Upper lobe of left lung (tissue), 6 donors: Measurements from ENCODE around the gene KMT2E. TPM values are rescaled to one million over a fixed set of nuclear protein-coding genes. Genes with fewer than 3 reads are reported as not detected.

Experiments used
- ATAC-seq, 2 donors: fragments of 200-7000 bp; cut with Tn5 transposase; one replicate each; pipeline ENCODE4 v1.9.1; 2022; ENCODE audit warnings: mild to moderate bottlenecking in 2 of 2, moderate library complexity in 2 of 2; ENCODE audit not compliant: low FRiP score in 2 of 2
- DNase-seq, 2 donors: peaks; one replicate each; pipeline ENCODE4 v3.0.0-alpha.2; 2019 to 2020
- H3K27ac ChIP-seq, 4 donors: fragments of 200-600 bp; sonication (generic); one replicate each; pipeline ENCODE4 v1.5.1; 2016 to 2019
- H3K27me3 ChIP-seq, 4 donors: fragments of 200-600 bp; sonication (generic); one replicate each; pipeline ENCODE4 v1.5.1; 2017 to 2019
- H3K36me3 ChIP-seq, 4 donors: fragments of 200-600 bp; sonication (generic); one replicate each; pipeline ENCODE4 v1.5.1; 2016 to 2019
- H3K4me1 ChIP-seq, 4 donors: fragments of 200-600 bp; sonication (generic); one replicate each; pipeline ENCODE4 v1.5.1; 2018 to 2019
- H3K4me3 ChIP-seq, 4 donors: fragments of 200-600 bp; sonication (generic); one replicate each; pipeline ENCODE4 v1.5.1; 2017 to 2019; ENCODE audit warnings: mild to moderate bottlenecking in 2 of 4, moderate library complexity in 1 of 4
- H3K9me3 ChIP-seq, 4 donors: fragments of 200-600 bp; sonication (generic); one replicate each; pipeline ENCODE4 v1.5.1; 2018 to 2019
- CTCF ChIP-seq, 6 experiments: fragments of 450-650 bp in 4 of 6; fragments of 200-600 bp in 2 of 6; sonication (generic) in 2 of 6; IDR thresholded peaks; one replicate each; pipeline ENCODE4 v1.5.1; 2016 to 2019; ENCODE audit warnings: antibody characterized with exemption in 6 of 6
- EP300 ChIP-seq, 4 donors: sonication (generic); formaldehyde crosslinking; IDR thresholded peaks; one replicate each; pipeline ENCODE4 v1.5.1; 2017; ENCODE audit warnings: antibody characterized with exemption in 4 of 4, control low read depth in 2 of 4
- POLR2A ChIP-seq, 4 donors: fragments of 450-650 bp; IDR thresholded peaks; one replicate each; pipeline ENCODE4 v1.5.1; 2016 to 2017; ENCODE audit warnings: antibody characterized with exemption in 4 of 4, mild to moderate bottlenecking in 2 of 4
- POLR2AphosphoS5 ChIP-seq, 2 donors: sonication (generic); formaldehyde crosslinking; IDR thresholded peaks; one replicate each; pipeline ENCODE4 v1.5.1; 2017; ENCODE audit warnings: antibody characterized with exemption in 2 of 2
- WGBS, 2 donors: methylation state at CpG; one replicate each; pipeline ENCODE4 v1.1.5; 2017 to 2018; 5-methylcytosine and 5-hydroxymethylcytosine counted together
- total RNA-seq, 6 donors: library from RNA; depleted of rRNA in 4 of 6; stranded (reverse); fragments of >200 nt in 4 of 6; gene quantifications; one replicate each; pipeline versions ENCODE4 v1.1.0 to v1.2.1, GENCODE V29; 2016 to 2021
- donor health status: DM: no; HTN: no; CAD: no; lungs with moderate emphysema.
- donor health status: DM: no; HTN: yes; CAD: no; lungs with severe emphysema.

KMT2E gene
- total RNA-seq, 6 donors from 2014 or later: 77.3 to 182 (median 105) TPM

GRCh38 chr7:105132335-105132734, 118.3 kb downstream of the KMT2E start:
- Histone ChIP-seq H3K4me1 (peaks cover 0 to 8% (median 0%) of the 10 kb centered on the region in 4 donors), H3K27me3 (no peaks in the 10 kb centered on the region), H3K36me3 (peaks cover 3 to 35% (median 17%) of the 10 kb centered on the region in 4 donors), H3K9me3 (no peaks in the 10 kb centered on the region), H3K27ac (no peak overlapping the region), H3K4me3 (no peak overlapping the region)
- WGBS, 2 donors: 97 to 100% methylated on average over 1 to 5 of the region's 5 CpGs
- ATAC-seq (no peak), DNase-seq (no peak)
- TF ChIP-seq POLR2AphosphoS5 (IDR thresholded peaks at IDR 0.05) (no peak), POLR2A (IDR thresholded peaks at IDR 0.05) (no peak), CTCF (IDR thresholded peaks at IDR 0.05) (no peak), EP300 (IDR thresholded peaks at IDR 0.05) (no peak)

- H3K36me3 ChIP-seq: peaks cover 3 to 35% (median 17%) of the 10 kb centered on the region in 4 donors
- 94 to 95% methylated on average over 10 of the region's 10 CpGs for WGBS, 2 donors
- H3K27me3 ChIP-seq: no peaks in the 10 kb centered on the region
- ATAC-seq: no peak
- H3K4me1 ChIP-seq: peaks cover 0 to 8% (median 0%) of the 10 kb centered on the region in 4 donors
- no peak overlapping the region for H3K4me3 ChIP-seq
- TF ChIP-seq POLR2A (IDR thresholded peaks at IDR 0.05) (no peak), EP300 (IDR thresholded peaks at IDR 0.05) (no peak), POLR2AphosphoS5 (IDR thresholded peaks at IDR 0.05) (no peak), CTCF (IDR thresholded peaks at IDR 0.05) (no peak)
- H3K27ac ChIP-seq: no peak overlapping the region
- no peak for DNase-seq
- no peaks in the 10 kb centered on the region for H3K9me3 ChIP-seq
Observed at GRCh38 chr7:105132835-105133234, 118.8 kb downstream of the KMT2E start.

GRCh38 chr7:105133358-105133757, 119.4 kb downstream of the KMT2E start:
- WGBS, 2 donors: 96 to 98% methylated on average over 7 of the region's 7 CpGs
- Histone ChIP-seq H3K27me3 (no peaks in the 10 kb centered on the region), H3K9me3 (no peaks in the 10 kb centered on the region), H3K4me3 (no peak overlapping the region), H3K27ac (no peak overlapping the region), H3K4me1 (peaks cover 0 to 8% (median 0%) of the 10 kb centered on the region in 4 donors), H3K36me3 (peaks cover 4 to 38% (median 18%) of the 10 kb centered on the region in 4 donors)
- DNase-seq (no peak), ATAC-seq (no peak)
- no peak for TF ChIP-seq POLR2AphosphoS5 (IDR thresholded peaks at IDR 0.05)
- no peak for TF ChIP-seq POLR2A (IDR thresholded peaks at IDR 0.05)

- no peak for TF ChIP-seq EP300 (IDR thresholded peaks at IDR 0.05)
- no peak for TF ChIP-seq POLR2A (IDR thresholded peaks at IDR 0.05)
- no peak for TF ChIP-seq CTCF (IDR thresholded peaks at IDR 0.05)
- TF ChIP-seq POLR2AphosphoS5 (IDR thresholded peaks at IDR 0.05): no peak
- H3K27ac ChIP-seq: no peak overlapping the region
- no peak for DNase-seq
- H3K4me3 ChIP-seq: no peak overlapping the region
- 76 to 79% methylated on average over 9 of the region's 9 CpGs for WGBS, 2 donors
- H3K4me1 ChIP-seq: peaks cover 0 to 8% (median 0%) of the 10 kb centered on the region in 4 donors
- no peaks in the 10 kb centered on the region for H3K27me3 ChIP-seq
- H3K36me3 ChIP-seq: peaks cover 4 to 46% (median 15%) of the 10 kb centered on the region in 4 donors
- no peak for ATAC-seq
- no peaks in the 10 kb centered on the region for H3K9me3 ChIP-seq
Observed at GRCh38 chr7:105133986-105134655, 120.1 kb downstream of the KMT2E start.

- Histone ChIP-seq H3K27ac (no peak overlapping the region), H3K36me3 (peaks cover 4 to 43% (median 19%) of the 10 kb centered on the region in 4 donors), H3K27me3 (no peaks in the 10 kb centered on the region), H3K4me3 (no peak overlapping the region), H3K9me3 (no peaks in the 10 kb centered on the region), H3K4me1 (peaks cover 0 to 8% (median 0%) of the 10 kb centered on the region in 4 donors)
- DNase-seq (no peak), ATAC-seq (no peak)
- TF ChIP-seq CTCF (IDR thresholded peaks at IDR 0.05): no peak
- TF ChIP-seq POLR2AphosphoS5 (IDR thresholded peaks at IDR 0.05): no peak
- no peak for TF ChIP-seq POLR2A (IDR thresholded peaks at IDR 0.05)
- WGBS, 2 donors: 65 to 80% methylated on average over 3 of the region's 3 CpGs
Observed at GRCh38 chr7:105136221-105136620, 122.2 kb downstream of the KMT2E start.
